HG02763 (cell line): ENCODE measurements around the gene SRMS.
"Not testable (repeated sequence)": the region's sequence is repeated elsewhere in the genome, so short reads cannot be mapped to it uniquely, and the experiment has no call there.

Experiments used
- ATAC-seq: cut with Tn5 transposase; IDR thresholded peaks from one replicate; pipeline ENCODE4 v1.9.1; 2021; ENCODE audit warnings: mild to moderate bottlenecking, moderate library complexity; ENCODE audit not compliant: unreplicated experiment

Gene SRMS

DNA sequence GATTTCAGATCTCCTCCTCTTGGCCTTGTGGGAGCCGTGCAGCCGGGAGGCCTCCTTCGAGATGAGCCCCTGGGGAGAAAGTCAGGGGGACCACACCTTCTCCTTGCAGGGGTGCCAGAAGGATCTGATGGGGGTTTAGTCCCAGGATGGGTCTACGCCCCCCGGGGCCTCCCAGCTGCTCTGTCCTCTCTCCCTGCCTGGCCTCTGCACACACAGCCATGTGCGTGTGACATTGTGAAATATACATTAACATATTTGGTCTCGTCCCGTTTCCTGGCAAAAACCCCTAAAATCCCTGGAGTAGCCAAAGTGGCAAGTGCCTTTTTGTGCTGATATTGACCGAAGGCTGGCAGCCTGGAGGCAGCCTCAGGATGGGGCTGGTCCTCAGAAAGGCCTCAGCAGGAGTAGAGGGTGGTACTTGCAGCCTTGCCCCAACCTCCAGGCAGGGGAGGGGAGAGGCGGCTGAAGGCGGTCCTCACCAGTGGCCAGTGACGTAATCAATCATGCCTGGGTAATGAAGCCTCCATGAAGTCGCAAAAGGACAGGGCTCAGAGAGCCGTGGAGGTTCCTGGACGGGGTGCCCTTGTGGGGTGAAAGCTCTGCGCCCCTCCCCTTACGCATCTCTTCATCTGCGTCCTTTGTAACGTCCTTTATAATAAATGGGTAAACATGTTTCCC is 31.6 kb upstream of the SRMS start:
- ATAC-seq, result no peak

DNA sequence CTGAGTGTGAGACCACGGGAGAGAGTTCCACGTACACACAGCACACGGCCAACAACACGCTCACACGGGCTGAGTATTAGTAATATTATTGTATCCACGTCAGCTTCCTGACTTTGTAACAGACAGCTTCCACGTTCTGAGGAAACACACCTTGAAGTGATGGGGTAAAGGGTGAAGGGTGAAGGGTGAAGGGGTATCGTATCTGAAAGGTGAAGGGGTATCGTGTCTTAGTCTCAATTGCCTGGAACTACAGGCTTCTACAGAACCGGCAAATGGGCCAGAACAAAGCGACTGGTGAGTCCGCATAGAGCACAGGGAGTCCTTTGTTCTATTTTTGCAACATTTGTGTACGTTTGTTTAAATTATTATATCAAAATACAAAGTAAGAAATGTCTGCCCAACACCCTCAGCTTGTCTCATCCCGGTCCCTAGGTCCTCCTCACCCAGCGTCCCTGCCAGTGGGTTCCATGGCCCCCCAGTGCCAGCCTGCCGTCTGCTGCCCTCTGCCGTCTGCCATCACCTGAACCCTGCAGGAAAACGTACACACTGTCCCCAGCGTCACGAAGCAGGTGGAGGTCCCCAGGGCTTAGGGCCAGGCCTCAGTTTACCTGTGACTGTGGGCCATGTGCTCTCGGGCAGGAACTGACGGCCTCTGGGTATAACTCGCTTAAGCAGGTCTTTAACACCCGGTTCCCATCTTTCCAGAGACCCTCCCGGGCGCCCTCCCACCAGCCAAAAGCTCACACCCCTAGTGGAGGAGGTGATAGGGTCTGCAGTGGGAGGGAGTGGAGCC is 30.9 kb upstream of the SRMS start:
- ATAC-seq, result no peak

DNA sequence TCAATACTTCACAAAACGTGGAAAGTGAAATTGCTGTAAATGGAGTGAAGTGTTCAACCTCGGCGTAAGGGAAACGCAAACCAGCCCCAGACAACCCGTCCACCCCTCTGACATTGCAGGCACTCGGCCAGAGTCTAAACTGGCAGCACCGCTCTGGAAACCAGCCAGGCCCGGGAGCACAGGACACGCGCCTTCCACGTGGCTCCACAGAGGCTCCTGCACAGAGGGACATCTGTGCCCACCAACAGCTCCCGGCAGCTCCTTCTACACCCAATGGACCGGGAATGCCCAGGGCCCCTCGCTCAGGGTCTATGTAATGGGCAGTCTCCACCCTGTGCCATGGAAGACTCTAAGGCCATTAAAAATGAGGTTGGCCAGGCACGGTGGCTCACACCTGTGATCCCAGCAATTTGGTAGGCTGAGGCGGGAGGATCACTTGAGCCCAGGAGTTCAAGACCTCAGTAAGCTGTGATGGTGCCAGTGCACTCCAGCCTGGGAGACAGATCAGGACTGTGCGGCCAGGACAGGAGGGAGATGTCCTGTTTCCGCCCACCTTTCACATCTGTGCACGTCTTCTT is 29.9 kb upstream of the SRMS start:
- ATAC-seq, result no peak

DNA sequence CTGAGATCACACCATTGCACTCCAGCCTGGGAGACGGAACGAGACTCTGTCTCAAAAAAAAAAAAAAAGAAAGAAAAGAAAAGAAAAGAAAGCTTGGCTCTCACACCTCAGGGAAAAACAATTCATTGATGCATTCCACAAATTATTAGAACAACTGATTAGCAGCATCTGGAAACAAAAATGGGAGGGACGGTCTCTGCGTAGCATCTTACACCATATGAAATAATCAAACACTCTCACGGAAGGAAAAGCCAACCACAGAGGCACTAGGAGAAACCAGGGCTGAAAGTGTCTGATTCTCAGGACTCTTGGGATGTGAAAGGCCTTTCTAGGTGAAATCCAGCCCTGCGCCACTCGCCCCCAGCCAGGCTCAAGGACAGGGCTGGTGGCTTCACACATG is 28.8 kb upstream of the SRMS start:
- ATAC-seq, result no peak

DNA sequence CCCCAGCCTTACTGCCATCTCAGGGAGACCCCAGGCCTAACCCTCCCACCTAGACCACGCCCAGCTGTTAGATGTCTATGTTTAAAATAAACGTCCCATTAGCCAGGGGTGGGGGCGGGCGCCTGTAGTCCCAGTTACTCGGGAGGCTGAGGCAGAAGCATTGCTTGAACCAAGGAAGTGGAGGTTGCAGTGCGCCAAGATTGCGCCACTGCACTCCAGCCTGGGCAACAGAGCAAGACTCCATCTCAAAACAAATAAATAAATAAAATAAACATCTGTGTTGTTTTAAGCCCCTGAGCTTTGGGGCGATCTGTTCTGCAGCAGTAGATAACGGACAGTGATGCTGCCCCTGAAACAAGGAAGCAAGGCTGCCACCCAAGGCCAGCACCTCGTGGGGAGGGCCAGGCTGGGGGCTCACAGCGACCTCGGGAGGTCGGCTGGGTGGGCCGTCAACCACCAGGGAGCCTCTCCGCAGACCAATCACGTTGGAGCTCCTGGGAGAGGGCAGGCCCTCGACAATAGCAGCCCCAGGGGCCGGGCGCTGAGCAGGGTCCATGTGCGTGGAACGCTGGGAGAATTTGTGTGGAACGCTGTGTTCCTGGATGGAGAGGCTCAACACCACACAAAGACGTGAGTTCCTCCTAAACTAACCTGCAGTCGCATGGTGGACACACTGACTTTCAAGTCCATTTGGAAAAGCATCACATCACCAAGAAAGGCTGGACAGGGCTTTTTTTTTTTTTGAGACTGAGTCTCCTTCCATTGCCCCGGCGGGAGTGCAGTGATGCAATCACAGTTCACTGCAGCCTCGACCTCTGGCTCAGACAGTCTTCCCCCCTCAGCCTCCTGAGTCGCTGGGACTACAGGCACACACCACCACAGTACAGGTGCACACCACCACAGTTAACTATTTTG is 27.5 kb upstream of the SRMS start:
- no peak for ATAC-seq

DNA sequence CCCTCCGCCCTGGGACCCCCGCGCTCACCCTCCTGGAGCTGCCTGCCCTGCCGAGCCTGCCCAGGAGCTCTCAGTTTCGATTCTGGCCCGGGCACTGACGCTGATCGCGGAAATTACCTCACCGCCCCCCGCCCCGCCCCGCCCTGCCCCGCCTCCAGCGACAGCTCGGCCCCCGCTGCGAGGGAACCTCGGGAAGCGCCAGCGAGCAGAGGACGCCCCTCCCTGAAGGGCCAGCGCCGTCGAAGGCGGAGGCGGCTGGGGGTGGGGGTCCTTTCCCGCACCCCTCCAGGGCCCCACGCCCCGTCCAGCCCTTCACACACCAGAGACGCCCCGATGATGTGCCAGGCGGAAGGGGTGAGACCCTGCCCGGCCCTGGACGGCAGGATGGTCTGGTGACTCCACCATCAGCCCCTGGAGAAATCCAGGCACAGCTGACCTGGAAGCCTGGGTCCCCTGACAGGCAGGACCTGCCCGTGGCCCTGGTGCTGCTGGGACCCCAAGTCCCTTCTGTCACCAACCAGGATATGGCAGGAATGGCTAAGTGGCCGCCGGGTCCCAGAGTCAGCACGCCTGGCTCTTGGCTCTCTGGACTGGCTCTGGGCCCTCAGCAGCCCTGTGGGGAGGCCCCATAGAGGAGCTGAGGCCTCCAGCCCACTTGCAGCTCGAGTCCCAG is 26.7 kb upstream of the SRMS start, which contains the start of gene HELZ2:
Gene HELZ2 (minus strand): TSS at position 84 of the 673 bp plus-strand sequence. CDS start 1,854 bp downstream, outside the sequence.
- ATAC-seq, result no peak

DNA sequence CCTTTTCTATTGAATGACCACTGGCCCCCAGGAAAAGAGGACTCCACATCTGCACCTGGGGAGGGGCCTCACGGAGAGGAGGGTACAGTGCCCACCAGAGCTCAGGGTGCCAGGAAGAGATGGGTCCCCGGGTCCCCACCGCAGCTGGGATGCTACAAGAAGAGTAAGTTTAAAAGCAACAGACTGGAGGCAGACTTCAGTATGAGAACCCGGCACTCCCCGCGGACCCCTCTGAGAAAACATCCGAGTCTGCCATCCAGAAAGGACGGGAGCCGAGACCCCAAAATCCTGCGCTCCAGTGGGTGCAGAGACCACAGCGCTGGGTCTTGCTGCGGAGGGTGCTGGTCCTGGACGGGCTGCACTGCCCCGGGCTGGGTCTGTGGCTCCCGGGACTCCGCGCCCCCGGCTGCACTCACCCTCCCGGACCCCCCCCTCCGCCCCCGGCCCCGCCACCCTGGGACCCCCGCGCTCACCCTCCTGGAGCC is 26.1 kb upstream of the SRMS start:
- ATAC-seq, result no peak

DNA sequence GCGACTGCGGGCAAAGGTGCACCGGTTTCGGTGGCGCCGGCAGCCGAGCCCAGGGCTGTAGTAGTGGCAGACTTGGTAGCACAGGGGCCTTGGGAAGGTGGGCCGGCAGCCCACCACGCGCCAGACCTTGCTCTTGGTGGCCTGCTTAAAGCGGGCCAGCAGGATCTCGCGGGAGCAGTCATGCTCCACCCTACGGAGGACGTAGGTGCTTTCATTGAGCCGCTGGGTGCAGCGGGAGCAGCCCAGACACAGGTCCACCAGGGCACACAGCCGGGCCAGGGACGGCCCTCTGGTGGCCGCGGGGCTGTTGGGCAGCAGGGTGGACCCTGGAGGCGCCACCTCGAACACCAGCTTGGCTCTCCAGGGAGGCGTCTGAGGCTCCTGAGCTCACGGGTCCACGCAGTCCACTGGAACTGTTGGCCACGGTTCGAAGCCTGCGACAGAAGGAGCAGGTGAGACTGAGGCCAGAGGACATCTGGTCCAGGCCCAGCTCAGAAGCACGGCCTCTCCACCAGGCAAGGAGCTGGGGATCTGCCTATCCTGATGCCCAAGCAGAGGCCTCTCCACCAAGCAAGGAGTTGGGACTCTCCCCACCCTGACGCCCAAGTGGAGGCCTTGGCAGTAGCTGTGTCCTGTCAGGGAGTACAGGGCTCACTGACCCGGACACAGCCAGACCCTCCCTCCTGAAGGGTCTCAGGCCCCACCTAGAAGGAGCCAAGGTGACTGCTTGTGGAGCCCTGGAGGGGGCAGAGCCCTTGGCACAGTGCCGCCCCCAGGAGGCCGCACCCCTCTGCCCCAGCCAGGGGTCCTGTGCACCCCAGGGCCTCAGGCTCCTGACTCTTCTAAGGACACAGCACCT is 25.5 kb upstream of the SRMS start:
- ATAC-seq, result no peak

DNA sequence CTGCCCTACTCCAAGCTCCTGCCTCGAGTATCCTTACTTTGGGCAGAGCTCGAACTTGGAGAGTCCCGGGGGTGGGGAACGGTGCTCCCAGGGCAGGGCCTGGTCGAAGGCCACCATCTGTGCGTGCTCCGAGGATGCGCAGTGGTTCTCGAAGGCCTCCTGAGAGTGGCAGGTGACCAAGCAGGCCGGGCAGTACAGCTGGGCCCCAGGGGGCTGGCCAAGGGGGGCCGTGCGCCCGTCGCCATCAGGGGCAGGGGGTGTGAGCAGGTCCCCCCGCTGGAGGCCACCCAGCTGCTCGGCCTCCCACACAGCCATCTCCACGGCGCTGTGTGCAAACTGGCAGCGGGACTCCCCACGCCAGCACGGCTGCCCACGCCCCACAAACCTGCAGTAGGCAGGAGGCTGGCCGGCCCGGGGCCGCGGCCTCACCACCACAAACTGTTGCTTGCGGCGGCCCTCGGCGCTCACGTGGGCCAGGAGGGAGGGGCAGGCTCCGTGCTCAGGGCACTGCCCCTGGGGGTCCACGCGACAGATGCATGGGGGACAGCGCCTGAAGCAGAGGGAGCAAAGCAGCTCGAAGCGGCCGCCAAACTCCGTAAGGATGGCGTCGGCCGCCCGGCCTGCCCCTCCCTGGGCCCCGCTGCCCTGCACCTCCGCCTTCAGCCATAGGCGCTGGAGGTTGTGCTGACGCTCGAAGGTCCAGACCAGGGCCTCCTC is 24.7 kb upstream of the SRMS start:
- ATAC-seq, result no peak

DNA sequence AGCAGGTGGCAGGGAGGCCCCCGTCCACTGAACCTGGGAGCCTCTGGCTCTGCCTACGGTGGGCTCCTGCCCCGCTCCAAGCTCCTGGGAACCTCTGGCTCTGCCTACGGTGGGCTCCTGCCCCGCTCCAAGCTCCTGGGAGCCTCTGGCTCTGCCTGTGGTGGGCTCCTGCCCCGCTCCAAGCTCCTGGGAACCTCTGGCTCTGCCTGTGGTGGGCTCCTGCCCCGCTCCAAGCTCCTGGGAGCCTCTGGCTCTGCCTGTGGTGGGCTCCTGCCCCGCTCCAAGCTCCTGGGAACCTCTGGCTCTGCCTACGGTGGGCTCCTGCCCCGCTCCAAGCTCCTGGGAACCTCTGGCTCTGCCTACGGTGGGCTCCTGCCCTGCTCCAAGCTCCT is 23.5 kb upstream of the SRMS start:
- not testable (repeated sequence) for ATAC-seq

DNA sequence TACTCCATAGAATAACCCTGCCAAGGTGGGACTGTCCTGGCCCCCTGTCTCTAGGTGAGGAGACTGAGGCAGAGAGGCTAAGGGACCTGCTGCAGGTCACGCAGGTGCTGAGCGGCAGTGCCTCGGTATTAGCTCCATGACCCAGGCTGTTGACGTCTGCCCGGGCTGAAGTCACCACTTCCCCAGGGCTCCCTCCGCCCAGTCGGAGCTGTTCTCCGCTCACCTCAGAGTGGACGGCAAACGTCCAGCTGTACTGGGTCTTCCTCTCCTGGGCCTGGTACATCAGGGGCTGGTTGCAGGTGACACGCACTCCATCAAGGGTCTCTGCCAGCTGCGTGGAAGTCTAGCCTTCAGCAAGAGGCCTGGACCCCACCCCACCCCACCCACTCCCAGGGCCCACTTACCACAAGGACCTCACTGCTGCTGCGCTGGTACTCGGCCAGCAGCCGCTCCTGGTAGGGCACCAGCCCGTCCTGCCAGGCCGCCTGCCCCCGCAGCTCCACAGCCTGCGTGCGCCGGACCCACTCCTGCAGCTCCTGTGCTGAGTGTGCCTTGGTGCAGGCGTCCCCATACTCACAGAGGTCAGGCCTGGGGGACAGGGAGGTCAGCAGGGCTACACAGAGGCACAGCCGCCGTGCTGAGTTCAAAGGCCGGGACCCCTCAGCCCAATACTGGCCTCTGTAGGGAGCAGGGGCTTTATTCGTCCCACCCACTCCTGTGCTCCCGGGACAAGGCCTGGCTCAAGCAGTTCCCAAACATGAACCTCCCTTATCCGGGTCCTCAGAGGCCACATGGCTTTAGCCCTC is 22.9 kb upstream of the SRMS start:
- ATAC-seq, result no peak

DNA sequence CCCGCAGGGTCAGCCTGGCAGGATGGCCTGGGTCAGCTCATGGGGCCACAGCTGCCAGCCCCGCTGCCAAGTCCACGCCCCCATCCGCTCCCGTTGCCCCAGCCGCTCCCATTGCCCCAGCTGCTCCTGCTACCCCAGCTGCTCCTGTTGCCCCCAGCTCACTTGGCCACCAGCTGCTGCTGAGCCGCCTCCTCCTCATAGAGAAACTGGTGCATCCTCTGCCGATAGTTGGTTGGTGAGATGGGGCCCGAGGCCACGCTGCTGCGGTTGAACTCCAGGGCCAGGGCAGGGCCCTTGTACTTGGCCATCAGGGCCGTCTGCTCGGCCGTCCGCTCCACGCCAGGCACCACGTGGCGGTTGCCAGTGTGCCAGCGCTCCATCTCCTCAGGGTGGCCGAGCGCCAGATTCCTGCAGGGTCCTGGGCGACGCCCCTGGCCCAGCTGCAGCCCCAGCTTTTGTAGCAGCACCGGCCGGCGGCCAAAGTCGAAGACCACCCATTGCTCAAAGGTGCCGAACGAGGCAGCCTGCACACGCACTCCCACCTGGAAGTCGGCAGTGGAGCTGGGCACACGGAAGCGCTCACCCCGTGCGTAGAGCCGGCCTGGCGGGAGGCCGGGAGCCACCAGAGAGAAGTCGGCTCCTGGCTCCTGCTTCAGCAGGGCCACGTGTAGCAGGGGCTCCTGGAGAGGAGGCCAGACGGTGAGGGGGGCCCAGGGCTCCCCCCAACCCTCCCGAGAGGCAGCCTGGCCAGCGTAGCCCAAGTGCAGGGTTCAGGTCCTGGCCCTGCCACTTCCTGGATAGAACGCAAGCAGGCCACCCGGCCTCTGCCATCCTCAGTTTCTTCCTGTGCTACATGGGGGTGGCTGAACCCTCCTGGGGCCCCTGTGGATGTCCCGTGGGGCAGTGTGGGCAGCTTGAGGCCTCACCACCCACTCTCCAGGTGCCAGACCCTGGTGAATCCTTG is 21.7 kb upstream of the SRMS start:
- no peak for ATAC-seq

DNA sequence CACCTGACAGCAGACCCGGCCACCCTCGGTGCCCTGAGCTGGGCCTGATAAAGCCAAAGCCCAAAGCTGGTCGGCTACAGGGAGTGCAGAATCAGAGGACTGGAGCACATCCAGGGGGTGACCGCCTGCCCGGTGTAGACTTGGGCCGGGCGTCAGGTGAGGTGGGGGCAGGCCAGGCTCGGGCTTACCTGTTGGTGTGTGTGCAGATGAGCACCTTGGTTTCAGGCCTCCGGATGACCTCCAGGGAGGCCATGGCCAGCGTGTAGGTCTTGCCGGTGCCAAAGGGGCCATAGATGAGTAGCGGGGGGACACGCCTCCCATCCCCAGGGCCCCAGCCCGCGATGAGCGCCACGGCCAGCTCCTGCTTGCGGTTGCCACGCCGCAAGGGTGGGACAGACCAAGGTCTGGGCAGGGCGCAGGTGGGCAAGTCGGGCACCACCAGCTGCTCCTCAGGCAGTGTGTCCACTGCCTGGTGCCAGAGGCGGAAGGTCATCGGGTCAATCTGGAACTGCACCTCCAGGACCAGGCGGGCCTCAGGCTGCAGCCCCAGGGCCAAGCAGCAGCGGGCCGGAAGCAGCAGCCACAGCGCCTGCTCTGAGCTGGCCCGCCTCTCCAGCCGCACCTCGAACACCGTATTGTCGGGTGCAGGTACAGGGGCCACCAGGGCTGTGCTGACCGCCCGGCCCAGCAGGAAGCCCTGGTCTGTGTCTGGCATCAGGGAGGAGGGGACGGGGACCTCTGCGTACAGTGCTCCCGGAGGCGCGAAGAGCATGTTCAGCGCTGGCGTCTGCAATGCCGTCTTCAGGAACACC is 20.8 kb upstream of the SRMS start:
- ATAC-seq, result no peak

DNA sequence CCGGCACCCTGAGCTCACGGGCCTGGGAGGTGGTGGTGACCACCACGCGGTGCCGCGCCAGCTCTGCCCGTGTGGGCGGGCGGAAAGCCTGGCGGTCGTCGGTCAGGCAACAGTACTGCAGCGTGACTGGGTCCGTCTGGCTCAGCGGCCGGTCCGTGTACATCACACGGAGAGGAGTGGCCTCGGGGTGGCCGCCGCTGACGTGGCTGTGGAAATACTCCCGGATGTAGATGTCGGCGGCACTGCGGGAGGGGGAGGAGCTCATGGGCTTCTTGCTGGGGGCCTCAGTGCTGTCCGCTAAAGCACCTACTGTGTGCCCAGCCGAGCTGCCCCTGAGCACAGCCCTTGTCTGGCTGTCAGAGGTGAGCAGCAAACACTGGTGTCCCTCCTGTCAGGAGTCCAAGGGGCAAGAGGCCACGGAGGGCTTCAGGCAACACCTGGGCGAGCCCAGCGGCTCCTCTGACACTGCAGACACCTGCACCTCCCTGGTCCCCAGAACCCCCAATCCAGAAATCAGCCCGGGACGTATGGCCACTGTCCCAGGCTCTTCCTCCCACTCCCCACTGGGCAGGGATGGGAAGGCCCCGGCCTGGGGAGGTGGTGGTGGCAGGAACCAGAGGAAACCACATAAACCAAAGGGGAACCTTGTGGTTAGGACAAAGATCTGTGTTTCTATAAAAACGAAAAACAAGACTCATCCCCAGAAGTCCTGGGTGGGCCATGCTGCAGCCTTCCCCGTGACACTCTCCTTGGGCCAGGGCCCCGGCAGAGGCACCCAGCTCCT is 20.0 kb upstream of the SRMS start:
- peak; percentile 68 for ATAC-seq

DNA sequence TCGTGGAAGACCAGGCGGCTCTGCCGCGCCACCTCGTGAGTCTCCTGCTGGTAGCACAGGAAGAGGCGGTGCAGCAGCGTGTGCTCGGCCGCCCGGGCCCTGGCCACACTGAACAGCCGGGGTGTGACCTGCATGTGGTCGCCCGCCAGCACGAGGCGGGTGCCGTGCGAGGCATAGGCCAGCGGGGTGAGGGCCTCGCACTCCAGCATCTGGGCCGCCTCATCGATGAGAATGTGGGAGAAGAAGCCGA is 19.5 kb upstream of the SRMS start:
- ATAC-seq, result no peak
